PFSK-1 (cell line): ENCODE measurements around the gene ST8SIA1.

Source experiments
- FOXP2 ChIP-seq: optimal IDR thresholded peaks from 2 replicates; pipeline ENCODE3; 2011; ENCODE audit warnings: borderline replicate concordance, control low read depth, inconsistent platforms; ENCODE audit not compliant: insufficient read depth; ENCODE audit errors: extremely low read length, extremely low read depth
- POLR2AphosphoS5 ChIP-seq: IDR thresholded peaks from 2 replicates; pipeline ENCODE4 v1.6.1; 2012; ENCODE audit warnings: low read depth, mild to moderate bottlenecking, control low read depth, low read length, moderate library complexity
- SIN3A ChIP-seq: IDR thresholded peaks from 2 replicates; pipeline ENCODE4 v1.6.1; 2012; ENCODE audit warnings: mild to moderate bottlenecking, low read length, moderate library complexity, borderline replicate concordance; ENCODE audit not compliant: insufficient read depth
- TAF1 ChIP-seq: IDR thresholded peaks from 2 replicates; pipeline ENCODE4 v1.6.1; 2012; ENCODE audit warnings: low read length, control low read depth, borderline replicate concordance; ENCODE audit not compliant: insufficient read depth
- TF ChIP-seq, protein P1 (sequence below), 2 experiments: IDR thresholded peaks; 2 replicates each; pipeline versions ENCODE4 v1.6.1 to v1.8.0; 2011 to 2012; ENCODE audit warnings: low read depth in 2 of 2, low read length in 2 of 2, control low read depth in 1 of 2, inconsistent platforms in 1 of 2, mild to moderate bottlenecking in 1 of 2, moderate library complexity in 1 of 2; ENCODE audit not compliant: insufficient read depth in 1 of 2

ST8SIA1 gene

DNA sequence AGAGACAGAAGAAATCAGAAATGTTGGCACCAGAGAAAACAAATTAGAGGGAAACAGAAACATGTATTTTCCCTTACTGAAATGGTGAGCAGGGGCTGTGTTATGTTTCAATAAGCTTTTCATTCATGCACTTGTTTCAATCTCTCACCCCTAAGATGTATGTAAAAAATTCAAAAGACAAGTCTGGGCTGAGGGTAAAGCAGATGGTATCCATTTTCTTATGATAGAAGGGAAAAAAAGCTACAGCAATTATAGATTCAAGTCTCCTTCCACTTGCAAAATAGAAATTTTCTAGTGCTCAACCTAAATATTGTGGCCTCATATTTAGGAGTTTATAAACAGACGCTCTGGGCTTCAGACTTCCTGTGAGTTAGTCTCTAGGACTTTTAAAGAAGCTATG is 138.3 kb downstream of the ST8SIA1 start:
- TF ChIP-seq FOXP2, result no peak
- TF ChIP-seq POLR2AphosphoS5, result no peak
- TF ChIP-seq, protein P1, sequence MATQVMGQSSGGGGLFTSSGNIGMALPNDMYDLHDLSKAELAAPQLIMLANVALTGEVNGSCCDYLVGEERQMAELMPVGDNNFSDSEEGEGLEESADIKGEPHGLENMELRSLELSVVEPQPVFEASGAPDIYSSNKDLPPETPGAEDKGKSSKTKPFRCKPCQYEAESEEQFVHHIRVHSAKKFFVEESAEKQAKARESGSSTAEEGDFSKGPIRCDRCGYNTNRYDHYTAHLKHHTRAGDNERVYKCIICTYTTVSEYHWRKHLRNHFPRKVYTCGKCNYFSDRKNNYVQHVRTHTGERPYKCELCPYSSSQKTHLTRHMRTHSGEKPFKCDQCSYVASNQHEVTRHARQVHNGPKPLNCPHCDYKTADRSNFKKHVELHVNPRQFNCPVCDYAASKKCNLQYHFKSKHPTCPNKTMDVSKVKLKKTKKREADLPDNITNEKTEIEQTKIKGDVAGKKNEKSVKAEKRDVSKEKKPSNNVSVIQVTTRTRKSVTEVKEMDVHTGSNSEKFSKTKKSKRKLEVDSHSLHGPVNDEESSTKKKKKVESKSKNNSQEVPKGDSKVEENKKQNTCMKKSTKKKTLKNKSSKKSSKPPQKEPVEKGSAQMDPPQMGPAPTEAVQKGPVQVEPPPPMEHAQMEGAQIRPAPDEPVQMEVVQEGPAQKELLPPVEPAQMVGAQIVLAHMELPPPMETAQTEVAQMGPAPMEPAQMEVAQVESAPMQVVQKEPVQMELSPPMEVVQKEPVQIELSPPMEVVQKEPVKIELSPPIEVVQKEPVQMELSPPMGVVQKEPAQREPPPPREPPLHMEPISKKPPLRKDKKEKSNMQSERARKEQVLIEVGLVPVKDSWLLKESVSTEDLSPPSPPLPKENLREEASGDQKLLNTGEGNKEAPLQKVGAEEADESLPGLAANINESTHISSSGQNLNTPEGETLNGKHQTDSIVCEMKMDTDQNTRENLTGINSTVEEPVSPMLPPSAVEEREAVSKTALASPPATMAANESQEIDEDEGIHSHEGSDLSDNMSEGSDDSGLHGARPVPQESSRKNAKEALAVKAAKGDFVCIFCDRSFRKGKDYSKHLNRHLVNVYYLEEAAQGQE (IDR thresholded peaks at IDR 0.05; ENCODE audit: insufficient read depth in 1 of 2, low read depth in 2 of 2, low read length in 2 of 2), result no peak
- no peak for TF ChIP-seq TAF1
- no peak for TF ChIP-seq SIN3A

DNA sequence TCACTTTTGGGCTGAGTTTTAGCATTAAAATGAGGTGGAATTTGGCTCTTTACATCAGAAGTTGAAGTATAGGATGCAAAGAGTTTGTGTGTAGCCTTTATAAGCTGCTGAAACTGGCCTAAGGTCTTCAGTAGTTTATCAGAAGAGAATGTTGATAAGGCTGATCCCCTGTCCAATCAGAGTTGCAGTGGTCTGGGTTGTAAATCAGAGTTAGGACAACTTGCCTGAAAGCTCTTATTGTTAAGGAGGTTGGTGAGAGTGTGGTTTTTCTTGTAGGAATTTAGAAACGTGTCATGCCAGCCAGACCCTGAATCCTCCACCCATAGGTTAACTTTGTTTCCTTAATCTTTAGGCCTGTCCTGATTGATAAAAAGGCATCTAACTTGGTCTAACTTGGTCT is 143.5 kb downstream of the ST8SIA1 start:
- TF ChIP-seq TAF1 (no peak), FOXP2 (no peak), SIN3A (no peak), POLR2AphosphoS5 (no peak)
- TF ChIP-seq, protein P1 (IDR thresholded peaks at IDR 0.05; ENCODE audit: insufficient read depth in 1 of 2, low read depth in 2 of 2, low read length in 2 of 2), result no peak

DNA sequence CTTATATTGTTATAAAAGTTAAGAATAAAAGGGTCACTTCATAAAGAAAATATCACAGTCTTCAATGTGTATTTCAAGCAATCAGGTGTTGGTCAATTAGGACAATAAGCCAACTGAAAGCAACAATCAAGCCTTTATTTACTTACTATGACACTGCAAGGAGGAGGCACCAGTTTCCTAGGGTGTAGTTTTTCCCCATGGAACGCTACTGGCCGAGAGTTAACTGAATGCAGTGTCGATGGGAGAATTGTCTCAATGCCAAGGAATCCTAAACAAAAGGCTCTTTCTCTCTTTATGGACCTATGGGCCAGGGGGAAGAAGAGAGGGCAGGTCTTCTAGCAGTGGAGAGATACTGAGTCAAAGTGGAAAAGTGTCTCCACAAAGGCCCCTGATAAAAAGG is 146.1 kb downstream of the ST8SIA1 start:
- no peak for TF ChIP-seq FOXP2
- no peak for TF ChIP-seq TAF1
- TF ChIP-seq, protein P1 (IDR thresholded peaks at IDR 0.05; ENCODE audit: insufficient read depth in 1 of 2, low read depth in 2 of 2, low read length in 2 of 2), result no peak
- no peak for TF ChIP-seq SIN3A
- no peak for TF ChIP-seq POLR2AphosphoS5

DNA sequence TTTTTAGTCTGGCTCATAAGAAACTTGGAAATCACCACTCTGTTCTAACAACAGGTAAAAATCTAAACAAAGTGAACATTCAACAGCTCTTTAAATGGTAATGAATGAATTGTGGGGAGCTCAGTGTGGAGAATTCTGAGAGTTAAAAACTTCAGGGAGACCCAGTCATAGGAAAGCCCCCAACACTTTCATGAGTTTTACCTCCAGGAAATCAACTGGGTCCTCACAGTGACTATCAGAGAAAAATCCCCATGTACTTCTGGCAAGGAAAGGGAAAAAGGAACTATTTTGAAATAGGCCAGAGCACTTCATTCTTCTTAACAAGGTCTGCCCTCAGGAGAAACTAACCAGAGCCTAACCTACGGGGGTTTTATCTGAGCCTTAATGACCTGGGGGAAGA is 153.8 kb downstream of the ST8SIA1 start:
- TF ChIP-seq, protein P1 (IDR thresholded peaks at IDR 0.05; ENCODE audit: insufficient read depth in 1 of 2, low read depth in 2 of 2, low read length in 2 of 2), result no peak
- no peak for TF ChIP-seq TAF1
- TF ChIP-seq SIN3A, result no peak
- TF ChIP-seq POLR2AphosphoS5, result no peak
- TF ChIP-seq FOXP2, result no peak

DNA sequence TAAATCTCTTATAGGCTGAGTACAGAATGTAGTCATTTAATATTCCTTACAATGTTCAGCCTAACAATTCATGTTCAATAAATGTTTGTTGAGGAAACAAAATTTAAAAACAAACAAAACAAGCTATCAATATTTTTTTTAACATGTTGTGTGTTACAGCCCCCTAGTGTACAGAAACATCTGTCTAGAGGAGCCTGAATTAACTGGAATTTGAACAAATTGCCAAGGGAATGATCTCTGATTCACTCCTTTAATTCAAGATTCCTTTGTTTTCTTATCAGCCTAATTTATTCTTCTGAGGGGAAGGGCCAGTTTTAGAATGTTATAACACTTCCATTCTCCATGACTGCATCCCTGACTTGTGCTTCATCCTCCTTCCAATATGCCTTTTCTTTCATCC is 161.3 kb downstream of the ST8SIA1 start:
- TF ChIP-seq, protein P1 (IDR thresholded peaks at IDR 0.05; ENCODE audit: insufficient read depth in 1 of 2, low read depth in 2 of 2, low read length in 2 of 2), result no peak
- TF ChIP-seq SIN3A (no peak), TAF1 (no peak)
